SJSA1 (cell line): Measurements from ENCODE around the gene PTGES3L. TPM values are rescaled to one million over a fixed set of nuclear protein-coding genes. Genes with fewer than 3 reads are reported as not detected.

Experiments
- DNase-seq, 2 experiments: peaks; one replicate each; pipeline ENCODE4 v3.0.0-alpha.2; 2015 to 2020; ENCODE audit warnings: low spot score in 2 of 2, low read depth in 1 of 2
- H3K27ac ChIP-seq: fragments of 250-450 bp; sonication (Bioruptor Pico); 2 replicates; pipeline ENCODE4 v1.5.1; 2020; ENCODE audit warnings: mild to moderate bottlenecking, moderate library complexity
- H3K27me3 ChIP-seq: fragments of 250-450 bp; sonication (Bioruptor Pico); replicated peaks from 2 replicates; pipeline ENCODE4 v1.5.1; 2020; ENCODE audit warnings: mild to moderate bottlenecking, moderate library complexity
- H3K36me3 ChIP-seq: fragments of 250-450 bp; sonication (Bioruptor Pico); 2 replicates; pipeline ENCODE4 v1.5.1; 2020; ENCODE audit warnings: mild to moderate bottlenecking
- H3K4me1 ChIP-seq: fragments of 250-450 bp; sonication (Bioruptor Pico); replicated peaks from 2 replicates; pipeline ENCODE4 v1.6.1; 2021; ENCODE audit warnings: mild to moderate bottlenecking
- H3K4me3 ChIP-seq: fragments of 250-450 bp; sonication (Bioruptor Pico); 2 replicates; pipeline ENCODE4 v1.5.1; 2020; ENCODE audit warnings: mild to moderate bottlenecking
- H3K9me3 ChIP-seq: fragments of 250-450 bp; sonication (Bioruptor Pico); replicated peaks from 2 replicates; pipeline ENCODE4 v1.5.1; 2020; ENCODE audit warnings: mild to moderate bottlenecking
- total RNA-seq: library from RNA; depleted of rRNA; stranded (reverse); fragments of >200 nt; shearing (Covaris generic); gene quantifications from 2 replicates; pipeline ENCODE4 v1.2.3, GENCODE V29; 2014

Gene PTGES3L
- total RNA-seq, 1 experiment from 2014 or later: 2.1 TPM

- H3K36me3 ChIP-seq: peaks cover 54% of the 10 kb centered on the region
- DNase-seq: no peak
Measured at GRCh38 chr17:43019418-43019817, 39.5 kb upstream of the PTGES3L start.

GRCh38 chr17:43018932-43019331, 39.1 kb upstream of the PTGES3L start:
- H3K9me3 ChIP-seq: no peaks in the 10 kb centered on the region
- DNase-seq: no peak
- no peaks in the 10 kb centered on the region for H3K27me3 ChIP-seq
- no peak overlapping the region for H3K4me3 ChIP-seq
- no peak overlapping the region for H3K27ac ChIP-seq
- H3K36me3 ChIP-seq: peaks cover 59% of the 10 kb centered on the region
- peaks cover 37% of the 10 kb centered on the region for H3K4me1 ChIP-seq

More at GRCh38 chr17:43019418-43019817, 39.5 kb upstream of the PTGES3L start:
- H3K4me1 ChIP-seq: peaks cover 39% of the 10 kb centered on the region
- H3K4me3 ChIP-seq: no peak overlapping the region
- H3K27ac ChIP-seq: peak overlapping the region; percentile 82
- H3K9me3 ChIP-seq: no peaks in the 10 kb centered on the region
- H3K27me3 ChIP-seq: no peaks in the 10 kb centered on the region

GRCh38 chr17:43018008-43018853, 38.4 kb upstream of the PTGES3L start:
- Histone ChIP-seq H3K36me3 (peaks cover 64% of the 10 kb centered on the region), H3K4me3 (no peak overlapping the region), H3K27ac (no peak overlapping the region)

GRCh38 chr17:43016216-43016615, 36.3 kb upstream of the PTGES3L start:
- H3K9me3 ChIP-seq: no peaks in the 10 kb centered on the region
- DNase-seq: no peak
- H3K27me3 ChIP-seq: no peaks in the 10 kb centered on the region
- no peak overlapping the region for H3K4me3 ChIP-seq
- no peak overlapping the region for H3K27ac ChIP-seq
- H3K4me1 ChIP-seq: peaks cover 25% of the 10 kb centered on the region
- H3K36me3 ChIP-seq: peaks cover 67% of the 10 kb centered on the region

More at GRCh38 chr17:43018008-43018853, 38.4 kb upstream of the PTGES3L start:
- no peaks in the 10 kb centered on the region for H3K9me3 ChIP-seq
- no peaks in the 10 kb centered on the region for H3K27me3 ChIP-seq
- no peak for DNase-seq
- peaks cover 37% of the 10 kb centered on the region for H3K4me1 ChIP-seq

- peaks cover 67% of the 10 kb centered on the region for H3K36me3 ChIP-seq
- H3K27me3 ChIP-seq: no peaks in the 10 kb centered on the region
- no peak for DNase-seq
- peaks cover 21% of the 10 kb centered on the region for H3K4me1 ChIP-seq
- H3K4me3 ChIP-seq: no peak overlapping the region
- H3K9me3 ChIP-seq: no peaks in the 10 kb centered on the region
- no peak overlapping the region for H3K27ac ChIP-seq
Measured at GRCh38 chr17:43015579-43015978, 35.7 kb upstream of the PTGES3L start.

- Histone ChIP-seq H3K4me1 (peaks cover 21% of the 10 kb centered on the region), H3K27ac (no peak overlapping the region), H3K27me3 (no peaks in the 10 kb centered on the region), H3K4me3 (no peak overlapping the region), H3K36me3 (peaks cover 66% of the 10 kb centered on the region), H3K9me3 (no peaks in the 10 kb centered on the region)
- no peak for DNase-seq
Measured at GRCh38 chr17:43014649-43015542, 35.0 kb upstream of the PTGES3L start.

- Histone ChIP-seq H3K27me3 (no peaks in the 10 kb centered on the region), H3K4me1 (peaks cover 14% of the 10 kb centered on the region), H3K36me3 (peaks cover 60% of the 10 kb centered on the region), H3K4me3 (no peak overlapping the region), H3K9me3 (no peaks in the 10 kb centered on the region), H3K27ac (no peak overlapping the region)
- peak in 1 of 2 experiments; percentile 47 for DNase-seq
Measured at GRCh38 chr17:43014020-43014648, 34.3 kb upstream of the PTGES3L start.

GRCh38 chr17:43013296-43013695, 33.4 kb upstream of the PTGES3L start:
- Histone ChIP-seq H3K4me1 (peaks cover 11% of the 10 kb centered on the region), H3K27ac (no peak overlapping the region), H3K4me3 (no peak overlapping the region), H3K27me3 (no peaks in the 10 kb centered on the region), H3K36me3 (peaks cover 53% of the 10 kb centered on the region), H3K9me3 (no peaks in the 10 kb centered on the region)
- peak in 1 of 2 experiments; percentile 46 for DNase-seq

GRCh38 chr17:43011728-43012472, 32.0 kb upstream of the PTGES3L start:
- no peak for DNase-seq
- H3K4me1 ChIP-seq: peaks cover 11% of the 10 kb centered on the region

GRCh38 chr17:43010667-43011308, 30.9 kb upstream of the PTGES3L start:
- H3K9me3 ChIP-seq: no peaks in the 10 kb centered on the region
- H3K27me3 ChIP-seq: no peaks in the 10 kb centered on the region
- no peak overlapping the region for H3K4me3 ChIP-seq
- peaks cover 42% of the 10 kb centered on the region for H3K36me3 ChIP-seq
- no peak for DNase-seq
- H3K27ac ChIP-seq: no peak overlapping the region
- H3K4me1 ChIP-seq: peaks cover 18% of the 10 kb centered on the region

More at GRCh38 chr17:43011728-43012472, 32.0 kb upstream of the PTGES3L start:
- no peaks in the 10 kb centered on the region for H3K27me3 ChIP-seq
- H3K9me3 ChIP-seq: no peaks in the 10 kb centered on the region
- no peak overlapping the region for H3K27ac ChIP-seq
- H3K36me3 ChIP-seq: peaks cover 45% of the 10 kb centered on the region
- no peak overlapping the region for H3K4me3 ChIP-seq

- H3K27ac ChIP-seq: peak within 1 kb of the TSS; percentile 64
- H3K4me1 ChIP-seq: peaks cover 25% of the 10 kb centered on the region
- no peaks in the 10 kb centered on the region for H3K9me3 ChIP-seq
- H3K4me3 ChIP-seq: peak within 1 kb of the TSS; percentile 48
- no peaks in the 10 kb centered on the region for H3K27me3 ChIP-seq
- peaks cover 40% of the 10 kb centered on the region for H3K36me3 ChIP-seq
- peak; percentile 77 to 83 for DNase-seq
Measured at GRCh38 chr17:43006639-43007551, 27.0 kb upstream of the PTGES3L start, which contains the start of gene IFI35. TSS of gene IFI35 (plus strand) at chr17:43006784. CDS start at chr17:43006948, 164 bp downstream.
